IMR-90 (cell line): ENCODE results near the gene HMOX1. TPM values are rescaled to one million over a fixed set of nuclear protein-coding genes. Genes with fewer than 3 reads are reported as not detected.

Experiments
- ATAC-seq: fragments of 200-7000 bp; cut with Tn5 transposase; 2 replicates; pipeline ENCODE4 v1.9.1; 2020; ENCODE audit warnings: low read depth, mild to moderate bottlenecking, moderate library complexity
- BruUV-seq: library from RNA; stranded (reverse); fragments of 400-500 nt; replicated peaks from 2 replicates; lab custom pipeline; 2021; lab: Mats Ljungman, UMichigan
- CTCF ChIA-PET: fragments of 300-600 bp; formaldehyde crosslinking; extraction: SDS; loops from one replicate; lab custom pipeline; 2021; ENCODE audit warnings: antibody characterized with exemption; lab: Yijun Ruan, JAX
- POLR2A ChIA-PET: fragments of 300-600 bp; sonication (Branson Sonifier 250); formaldehyde crosslinking; loops from one replicate; lab custom pipeline; 2022; ENCODE audit warnings: antibody characterized with exemption; ENCODE audit not compliant: unreplicated experiment; lab: Charles Lee
- DNase-seq: peaks from one replicate; pipeline ENCODE4 v3.0.0; 2013
- H2AFZ ChIP-seq: replicated peaks from 2 replicates; pipeline ENCODE3; 2013; ENCODE audit warnings: low read length, mild to moderate bottlenecking; ENCODE audit not compliant: poor library complexity
- H2AK5ac ChIP-seq: 2 replicates; pipeline ENCODE4 v1.6.1; 2013; ENCODE audit warnings: low read depth, low read length, inconsistent platforms
- H2AK9ac ChIP-seq: replicated peaks from 2 replicates; pipeline ENCODE3; 2013; ENCODE audit warnings: mild to moderate bottlenecking, low read depth, low read length, moderate library complexity; ENCODE audit not compliant: poor library complexity
- H2BK120ac ChIP-seq: 2 replicates; pipeline ENCODE4 v1.6.1; 2013; ENCODE audit warnings: low read depth, low read length, inconsistent platforms
- H2BK15ac ChIP-seq: 3 replicates; pipeline ENCODE4 v1.6.1; 2013; ENCODE audit warnings: low read depth, low read length, inconsistent platforms
- H2BK20ac ChIP-seq: 2 replicates; pipeline ENCODE4 v1.6.1; 2013; ENCODE audit warnings: low read depth, mild to moderate bottlenecking, inconsistent platforms, low read length, moderate library complexity
- H2BK5ac ChIP-seq: 2 replicates; pipeline ENCODE4 v1.6.1; 2013; ENCODE audit warnings: mild to moderate bottlenecking, low read depth, low read length, inconsistent platforms; ENCODE audit not compliant: poor library complexity, severe bottlenecking
- H3K14ac ChIP-seq: replicated peaks from 2 replicates; pipeline ENCODE4 v1.6.1; 2013; ENCODE audit warnings: low read depth, low read length, inconsistent platforms
- H3K18ac ChIP-seq: 2 replicates; pipeline ENCODE4 v1.6.1; 2013; ENCODE audit warnings: low read depth, low read length, control low read depth
- H3K23ac ChIP-seq: 2 replicates; pipeline ENCODE4 v1.6.1; 2013; ENCODE audit warnings: low read depth, low read length, inconsistent platforms
- H3K27ac ChIP-seq: 2 replicates; pipeline ENCODE4 v1.5.1; 2013; ENCODE audit warnings: mild to moderate bottlenecking, control low read depth, low read length; ENCODE audit not compliant: insufficient read depth
- H3K27me3 ChIP-seq: 2 replicates; pipeline ENCODE4 v1.6.1; 2013; ENCODE audit warnings: low read length; ENCODE audit not compliant: control insufficient read depth, insufficient read depth
- H3K36me3 ChIP-seq: 2 replicates; pipeline ENCODE4 v1.6.1; 2013; ENCODE audit warnings: low read length, mixed read lengths; ENCODE audit not compliant: control insufficient read depth, insufficient read depth
- H3K4ac ChIP-seq: 2 replicates; pipeline ENCODE4 v1.6.1; 2013; ENCODE audit warnings: low read depth, low read length, inconsistent platforms
- H3K4me1 ChIP-seq: 2 replicates; pipeline ENCODE4 v1.6.1; 2013; ENCODE audit warnings: low read length, mixed read lengths; ENCODE audit not compliant: control insufficient read depth, insufficient read depth
- H3K4me2 ChIP-seq: 2 replicates; pipeline ENCODE4 v1.6.1; 2013; ENCODE audit warnings: low read depth, mild to moderate bottlenecking, control low read depth, low read length, moderate library complexity
- H3K4me3 ChIP-seq: 2 replicates; pipeline ENCODE4 v1.5.1; 2013; ENCODE audit warnings: low read depth, mild to moderate bottlenecking, control low read depth, low read length, moderate library complexity; ENCODE audit not compliant: insufficient read depth
- H3K56ac ChIP-seq: 2 replicates; pipeline ENCODE4 v1.6.1; 2013; ENCODE audit warnings: low read length, inconsistent platforms; ENCODE audit not compliant: insufficient read depth; ENCODE audit errors: extremely low read depth
- H3K79me1 ChIP-seq, 2 experiments: 2 replicates each; pipeline ENCODE4 v1.6.1; 2013; ENCODE audit warnings: low read length in 2 of 2, inconsistent platforms in 1 of 2, low read depth in 1 of 2
- H3K9ac ChIP-seq: 2 replicates; pipeline ENCODE4 v1.6.1; 2013; ENCODE audit warnings: low read depth, low read length, control low read depth
- H3K9me1 ChIP-seq: 2 replicates; pipeline ENCODE4 v1.6.1; 2013; ENCODE audit warnings: low read length, inconsistent platforms; ENCODE audit not compliant: insufficient read depth
- H3K9me3 ChIP-seq: 2 replicates; pipeline ENCODE4 v1.6.1; 2013; ENCODE audit warnings: low read length; ENCODE audit not compliant: control insufficient read depth, insufficient read depth
- H4K20me1 ChIP-seq: 2 replicates; pipeline ENCODE4 v1.6.1; 2013; ENCODE audit warnings: low read length, inconsistent platforms; ENCODE audit not compliant: insufficient read depth
- H4K5ac ChIP-seq: 2 replicates; pipeline ENCODE4 v1.6.1; 2013; ENCODE audit warnings: mild to moderate bottlenecking, low read depth, low read length, control low read depth
- H4K8ac ChIP-seq, 2 experiments: 2 replicates each; pipeline ENCODE4 v1.6.1; 2013; ENCODE audit warnings: low read depth in 2 of 2, low read length in 2 of 2, control low read depth in 1 of 2, inconsistent platforms in 1 of 2
- H4K91ac ChIP-seq: 2 replicates; pipeline ENCODE4 v1.6.1; 2013; ENCODE audit warnings: low read depth, low read length, inconsistent platforms; ENCODE audit not compliant: insufficient read depth
- MXI1 ChIP-seq: IDR thresholded peaks from 2 replicates; pipeline ENCODE4 v1.6.1; 2012; ENCODE audit warnings: low read depth, mild to moderate bottlenecking, low read length, moderate library complexity, borderline replicate concordance
- WGBS, 2 experiments: methylation state at CpG; one replicate each; pipeline versions ENCODE4 v1.1.5 to v1.1.7; 2013; ENCODE audit warnings: missing lambda C conversion rate in 2 of 2; ENCODE audit not compliant: insufficient read length in 1 of 2; ENCODE audit errors: extremely low coverage in 2 of 2; 5-methylcytosine and 5-hydroxymethylcytosine counted together
- dilution Hi-C: fragments of 300-500 bp; cut with HindIII; formaldehyde crosslinking; loops from one replicate; pipeline ENCODE4 v1.14.3; 2018; ENCODE audit warnings: low sequenced_read_pairs; ENCODE audit not compliant: unreplicated experiment
- in situ Hi-C: fragments of 300-500 bp; cut with MboI; formaldehyde crosslinking; loops from 3 replicates; pipeline ENCODE4 v1.14.3; 2019; ENCODE audit warnings: low sequenced_read_pairs, inconsistent platforms, mixed read lengths
- intact Hi-C: fragments of 100-400 bp; cut with micrococcal nuclease; formaldehyde crosslinking; loops from 2 replicates; pipeline ENCODE4 v1.10.0; 2022
- polyA plus RNA-seq, 3 experiments: library from polyadenylated mRNA; depleted of rRNA; stranded (reverse); fragments of >200 nt; gene quantifications; 2 replicates each; pipeline ENCODE4 v1.2.3, GENCODE V29; 2012; ENCODE audit warnings: low replicate concordance in 1 of 3
- total RNA-seq: library from RNA; depleted of rRNA; stranded (reverse); fragments of >200 nt; gene quantifications from 2 replicates; pipeline ENCODE4 v1.2.3, GENCODE V29; 2012

The HMOX1 gene
- total and polyA plus RNA-seq, 2 of the 4 experiments (the other 2 are of a cell fraction), result 23.1 to 50.5 TPM

DNA sequence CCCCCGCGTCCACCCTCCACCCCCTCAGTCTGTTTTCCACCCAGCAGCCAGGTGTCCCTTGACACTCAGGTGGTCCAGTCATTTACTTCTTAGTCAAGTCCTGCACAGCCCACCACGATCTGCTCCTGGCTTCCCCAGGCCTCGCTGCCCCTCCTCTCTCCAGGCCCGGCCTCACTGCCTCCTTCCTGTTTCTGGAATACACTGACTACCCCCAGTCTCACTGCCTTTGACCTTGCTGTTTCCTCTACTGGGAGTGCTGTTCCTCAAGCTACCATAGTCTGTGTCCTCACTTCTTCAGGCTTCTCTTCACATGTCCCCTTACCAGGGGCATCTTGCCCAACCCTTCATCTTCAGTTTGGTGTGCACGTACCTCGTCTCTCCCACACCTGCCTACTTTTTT, 26.5 kb downstream of the HMOX1 start:
- Histone ChIP-seq H3K4ac (no peak overlapping the region), H2AFZ (no peak overlapping the region), H3K27me3 (no peaks in the 10 kb centered on the region), H3K27ac (no peak overlapping the region), H4K20me1 (no peaks in the 10 kb centered on the region), H2BK120ac (no peak overlapping the region), H2BK20ac (no peak overlapping the region), H3K4me3 (no peak overlapping the region), H2BK15ac (no peak overlapping the region), H3K9me3 (no peaks in the 10 kb centered on the region), H3K4me2 (no peak overlapping the region), H3K9me1 (no peaks in the 10 kb centered on the region), H3K14ac (no peak overlapping the region), H3K4me1 (no peaks in the 10 kb centered on the region), H3K79me1 (peaks cover 0 to 8% of the 10 kb centered on the region in 2 experiments; a peak in 1 of 4 replicates), H2BK5ac (no peak overlapping the region), H3K56ac (no peak overlapping the region), H3K36me3 (peaks cover 25% of the 10 kb centered on the region), H2AK9ac (no peak overlapping the region), H3K23ac (no peak overlapping the region), H4K8ac (no peak overlapping the region), H4K5ac (no peak overlapping the region), H4K91ac (no peak overlapping the region), H3K18ac (no peak overlapping the region), H3K9ac (no peak overlapping the region), H2AK5ac (no peak overlapping the region)
- no peak for TF ChIP-seq MXI1
- dilution Hi-C loops (no loop called here), in situ Hi-C loops (no loop called here), intact Hi-C loops (no loop called here)
- WGBS, 2 experiments, result 88% methylated on average over 5 of the region's 7 CpGs; no CpG with 5 or more reads in 1 of the 2 experiments
- no TSS peak for BruUV-seq
- DNase-seq (no peak), ATAC-seq (no peak)
- POLR2A ChIA-PET, result no interaction called here
- CTCF ChIA-PET, result no interaction called here
